Transverse colon (tissue), 4 donors: ENCODE results near the gene SLC35F4. TPM values are rescaled to one million over a fixed set of nuclear protein-coding genes. Genes with fewer than 3 reads are reported as not detected.

Experiments
- DNase-seq: peaks from one replicate; pipeline ENCODE4 v3.0.0-alpha.2; 2019
- H3K27ac ChIP-seq, 4 donors: fragments of 200-600 bp; sonication (generic); 2 replicates each; pipeline ENCODE4 v1.5.1; 2016 to 2018; ENCODE audit warnings: inconsistent platforms in 4 of 4
- H3K27me3 ChIP-seq: fragments of 200-600 bp; sonication (generic); 2 replicates; pipeline ENCODE4 v1.5.1; 2017; ENCODE audit warnings: inconsistent platforms
- H3K36me3 ChIP-seq, 4 donors: fragments of 200-600 bp; sonication (generic); 2 replicates each; pipeline ENCODE4 v1.5.1; 2017 to 2019; ENCODE audit warnings: inconsistent platforms in 4 of 4
- H3K4me1 ChIP-seq, 4 donors: fragments of 200-600 bp; sonication (generic); 2 replicates each; pipeline ENCODE4 v1.5.1; 2017 to 2020; ENCODE audit warnings: inconsistent platforms in 4 of 4
- H3K4me3 ChIP-seq, 4 donors: fragments of 200-600 bp; sonication (generic); 1 replicate in 1 of 4; 2 replicates in 3 of 4; pipeline versions ENCODE4 v1.5.1 to v1.6.1; 2017 to 2019; ENCODE audit warnings: inconsistent platforms in 4 of 4
- H3K9me3 ChIP-seq, 2 donors: fragments of 200-600 bp; sonication (generic); 2 replicates each; pipeline ENCODE4 v1.5.1; 2017 to 2019; ENCODE audit warnings: inconsistent platforms in 2 of 2
- EP300 ChIP-seq: sonication (generic); formaldehyde crosslinking; IDR thresholded peaks from one replicate; pipeline ENCODE4 v1.6.1; 2017; ENCODE audit warnings: antibody characterized with exemption, low read depth
- POLR2A ChIP-seq: fragments of 450-650 bp; IDR thresholded peaks from one replicate; pipeline ENCODE4 v1.6.1; 2016; ENCODE audit warnings: antibody characterized with exemption, mild to moderate bottlenecking, moderate library complexity
- POLR2AphosphoS5 ChIP-seq, 3 donors: sonication (generic); formaldehyde crosslinking; IDR thresholded peaks; one replicate each; pipeline ENCODE4 v1.6.1; 2016; ENCODE audit warnings: antibody characterized with exemption in 3 of 3
- WGBS, 2 donors: methylation state at CpG; one replicate each; pipeline ENCODE4 v1.1.5; 2018; ENCODE audit warnings: low coverage in 1 of 2; 5-methylcytosine and 5-hydroxymethylcytosine counted together
- in situ Hi-C, 4 donors: fragments of 200-750 bp; cut with MboI; loops; one replicate each; pipeline versions ENCODE4 v1.15.0 to v1.15.1; 2017; ENCODE audit warnings: low sequenced_read_pairs in 3 of 4, low pct_ligation_motif_present in 1 of 4, low pct_unique_long_range_greater_than_20kb in 1 of 4
- intact Hi-C: fragments of 100-400 bp; cut with DNase I; formaldehyde crosslinking; loops from one replicate; pipeline ENCODE4 v1.15.1; 2023; ENCODE audit warnings: low total_unique reads
- total RNA-seq, 4 donors: library from RNA; depleted of rRNA; stranded (reverse); fragments of >200 nt; gene quantifications; one replicate each; pipeline ENCODE4 v1.1.0, GENCODE V29; 2016
- TF ChIP-seq, protein P1 (sequence below), 5 experiments: fragments of 200-600 bp in 3 of 5; fragments of 450-650 bp in 2 of 5; sonication (generic) in 3 of 5; IDR thresholded peaks; 1 replicate in 2 of 5; 2 replicates in 3 of 5; pipeline ENCODE4 v1.5.1; 2016 to 2017; ENCODE audit warnings: antibody characterized with exemption in 5 of 5, inconsistent platforms in 3 of 5, mild to moderate bottlenecking in 2 of 5, moderate library complexity in 1 of 5

Gene SLC35F4
- total RNA-seq, 4 donors from 2014 or later: not detected

GRCh38 chr14:57897144-57897748, 31.4 kb upstream of the SLC35F4 start:
- TF ChIP-seq POLR2A (no peak), POLR2AphosphoS5 (IDR thresholded peaks at IDR 0.05) (no peak), EP300 (no peak)
- TF ChIP-seq, protein P1, sequence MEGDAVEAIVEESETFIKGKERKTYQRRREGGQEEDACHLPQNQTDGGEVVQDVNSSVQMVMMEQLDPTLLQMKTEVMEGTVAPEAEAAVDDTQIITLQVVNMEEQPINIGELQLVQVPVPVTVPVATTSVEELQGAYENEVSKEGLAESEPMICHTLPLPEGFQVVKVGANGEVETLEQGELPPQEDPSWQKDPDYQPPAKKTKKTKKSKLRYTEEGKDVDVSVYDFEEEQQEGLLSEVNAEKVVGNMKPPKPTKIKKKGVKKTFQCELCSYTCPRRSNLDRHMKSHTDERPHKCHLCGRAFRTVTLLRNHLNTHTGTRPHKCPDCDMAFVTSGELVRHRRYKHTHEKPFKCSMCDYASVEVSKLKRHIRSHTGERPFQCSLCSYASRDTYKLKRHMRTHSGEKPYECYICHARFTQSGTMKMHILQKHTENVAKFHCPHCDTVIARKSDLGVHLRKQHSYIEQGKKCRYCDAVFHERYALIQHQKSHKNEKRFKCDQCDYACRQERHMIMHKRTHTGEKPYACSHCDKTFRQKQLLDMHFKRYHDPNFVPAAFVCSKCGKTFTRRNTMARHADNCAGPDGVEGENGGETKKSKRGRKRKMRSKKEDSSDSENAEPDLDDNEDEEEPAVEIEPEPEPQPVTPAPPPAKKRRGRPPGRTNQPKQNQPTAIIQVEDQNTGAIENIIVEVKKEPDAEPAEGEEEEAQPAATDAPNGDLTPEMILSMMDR (IDR thresholded peaks at IDR 0.05): no peak
- DNase-seq: no peak
- no peaks in the 10 kb centered on the region for H3K9me3 ChIP-seq
- H3K4me1 ChIP-seq: no peaks in the 10 kb centered on the region
- no peak overlapping the region for H3K4me3 ChIP-seq
- H3K27me3 ChIP-seq: no peaks in the 10 kb centered on the region
- H3K27ac ChIP-seq: no peak overlapping the region
- H3K36me3 ChIP-seq: no peaks in the 10 kb centered on the region
- 49% methylated on average over 5 of the region's 5 CpGs; no CpG with 5 or more reads in 1 of the 2 donors for WGBS, 2 donors
- intact Hi-C loops (no loop called here), in situ Hi-C loops (no loop called here)

GRCh38 chr14:57889245-57889644, 23.4 kb upstream of the SLC35F4 start:
- intact Hi-C loops: no loop called here
- Histone ChIP-seq H3K4me1 (no peaks in the 10 kb centered on the region), H3K9me3 (no peaks in the 10 kb centered on the region), H3K36me3 (no peaks in the 10 kb centered on the region), H3K27ac (no peak overlapping the region), H3K27me3 (no peaks in the 10 kb centered on the region), H3K4me3 (no peak overlapping the region)
- no peak for TF ChIP-seq POLR2AphosphoS5 (IDR thresholded peaks at IDR 0.05)
- TF ChIP-seq POLR2A: no peak
- TF ChIP-seq, protein P1 (IDR thresholded peaks at IDR 0.05): no peak
- no peak for TF ChIP-seq EP300
- WGBS, 2 donors: 74 to 100% methylated on average over 1 to 3 of the region's 4 CpGs
- no peak for DNase-seq
- in situ Hi-C loops: no loop called here

- WGBS, 2 donors: 31 to 57% methylated on average over 3 of the region's 3 CpGs
- no peak overlapping the region for H3K4me3 ChIP-seq
- no peak for DNase-seq
- H3K4me1 ChIP-seq: no peaks in the 10 kb centered on the region
- H3K27me3 ChIP-seq: no peaks in the 10 kb centered on the region
- intact Hi-C loops (no loop called here), in situ Hi-C loops (no loop called here)
- H3K36me3 ChIP-seq: no peaks in the 10 kb centered on the region
- H3K27ac ChIP-seq: no peak overlapping the region
- TF ChIP-seq POLR2AphosphoS5 (IDR thresholded peaks at IDR 0.05) (no peak), EP300 (no peak), POLR2A (no peak)
- TF ChIP-seq, protein P1 (IDR thresholded peaks at IDR 0.05): no peak
- H3K9me3 ChIP-seq: no peaks in the 10 kb centered on the region
Observed at GRCh38 chr14:57884175-57884574, 18.3 kb upstream of the SLC35F4 start.

DNA sequence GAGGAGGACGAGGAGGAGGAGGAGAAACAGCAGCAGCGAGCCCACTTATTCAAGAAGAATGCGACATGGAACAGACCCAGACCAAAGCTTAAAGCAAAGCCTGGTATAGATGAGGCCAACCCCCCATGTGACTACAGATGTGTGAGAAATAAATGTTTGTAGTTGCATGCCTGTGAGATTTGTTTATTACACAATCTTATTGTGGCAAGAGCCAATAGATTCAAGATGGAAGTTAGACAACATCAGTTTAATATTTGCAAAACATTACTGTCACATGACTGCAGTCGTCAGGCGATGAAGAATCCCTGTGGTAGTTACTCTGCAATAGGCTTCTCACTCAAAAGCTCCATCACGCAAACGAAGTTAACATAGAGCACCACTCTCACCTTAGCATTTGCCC, 17.2 kb upstream of the SLC35F4 start:
- in situ Hi-C loops (no loop called here), intact Hi-C loops (no loop called here)
- Histone ChIP-seq H3K9me3 (no peaks in the 10 kb centered on the region), H3K4me3 (no peak overlapping the region), H3K27ac (no peak overlapping the region), H3K4me1 (no peaks in the 10 kb centered on the region), H3K36me3 (no peaks in the 10 kb centered on the region), H3K27me3 (no peaks in the 10 kb centered on the region)
- WGBS, 2 donors: 71 to 77% methylated on average over 4 to 7 of the region's 7 CpGs
- TF ChIP-seq, protein P1 (IDR thresholded peaks at IDR 0.05): no peak
- TF ChIP-seq POLR2AphosphoS5 (IDR thresholded peaks at IDR 0.05) (no peak), POLR2A (no peak), EP300 (no peak)
- no peak for DNase-seq
